HCT116 (cell line): ENCODE data around the gene ATP13A2. TPM values are rescaled to one million over a fixed set of nuclear protein-coding genes. Genes with fewer than 3 reads are reported as not detected.

Experiments
- ATAC-seq: fragments of 200-7000 bp; cut with Tn5 transposase; 2 replicates; pipeline ENCODE4 v1.9.1; 2020; ENCODE audit warnings: mild to moderate bottlenecking, moderate library complexity
- BruUV-seq: library from RNA; stranded (reverse); fragments of 400-500 nt; replicated peaks from 2 replicates; lab custom pipeline; 2021; lab: Mats Ljungman, UMichigan
- CTCF ChIA-PET: fragments of 300-600 bp; sonication (Branson Sonifier 250); formaldehyde crosslinking; loops from one replicate; lab custom pipeline; 2021; ENCODE audit warnings: antibody characterized with exemption; lab: Charles Lee
- POLR2A ChIA-PET: fragments of 300-600, 350-600 bp; sonication (Branson Sonifier 250); formaldehyde crosslinking; loops from one replicate; lab custom pipeline; 2021; ENCODE audit warnings: antibody characterized with exemption; lab: Charles Lee
- RAD21 ChIA-PET, 2 experiments: fragments of 300-600 bp; sonication (Branson Sonifier 250); formaldehyde crosslinking; loops; one replicate each; lab custom pipeline; 2023; ENCODE audit warnings: low total read pairs in 2 of 2; ENCODE audit not compliant: uncharacterized antibody in 2 of 2, unreplicated experiment in 2 of 2, low non-redundant PET in 1 of 2; lab: Charles Lee
- DNase-seq: peaks from one replicate; pipeline ENCODE4 v3.0.0-alpha.2; 2010; ENCODE audit warnings: low read depth, low spot score
- H2AFZ ChIP-seq: fragments of 200-600 bp; shearing (Covaris generic), sonication (generic); 2 replicates; pipeline ENCODE4 v1.6.1; 2017; ENCODE audit warnings: low read depth, mixed run types, mixed read lengths, antibody characterized with exemption, low read length; ENCODE audit not compliant: poor library complexity, severe bottlenecking
- H3K27ac ChIP-seq: 2 replicates; pipeline ENCODE4 v1.5.1; 2012; ENCODE audit warnings: low read depth, low read length
- H3K27me3 ChIP-seq: fragments of 200-600 bp; sonication (generic); 2 replicates; pipeline ENCODE4 v1.6.1; 2016; ENCODE audit warnings: mixed run types, low read length, mixed read lengths; ENCODE audit not compliant: insufficient read depth
- H3K36me3 ChIP-seq, 2 experiments: fragments of 200-500 bp in 1 of 2; fragments of 200-600 bp in 1 of 2; sonication (Bioruptor generic) in 1 of 2; sonication (generic) in 1 of 2; 2 replicates each; pipeline versions ENCODE4 v1.5.1 to v1.6.1; 2014 to 2016; ENCODE audit warnings: low read length in 2 of 2, inconsistent platforms in 1 of 2, mixed read lengths in 1 of 2, mixed run types in 1 of 2; ENCODE audit not compliant: insufficient read depth in 2 of 2, control insufficient read depth in 1 of 2
- H3K4me1 ChIP-seq, 2 experiments: fragments of 200-600 bp in 1 of 2; sonication (generic) in 1 of 2; 2 replicates each; pipeline versions ENCODE4 v1.5.1 to v1.6.1; 2012 to 2017; ENCODE audit warnings: low read length in 2 of 2, inconsistent platforms in 1 of 2, mild to moderate bottlenecking in 1 of 2, mixed read lengths in 1 of 2, mixed run types in 1 of 2, moderate library complexity in 1 of 2; ENCODE audit not compliant: insufficient read depth in 2 of 2, control insufficient read depth in 1 of 2
- H3K4me2 ChIP-seq: fragments of 200-600 bp; sonication (generic); 2 replicates; pipeline ENCODE4 v1.6.1; 2017; ENCODE audit warnings: mixed run types, low read length, mixed read lengths
- H3K4me3 ChIP-seq, 2 experiments: fragments of 200-600 bp in 1 of 2; sonication (generic) in 1 of 2; replicated peaks in 1 of 2; 2 replicates each; pipeline ENCODE4 v1.5.1; 2011 to 2016; ENCODE audit warnings: low read length in 2 of 2, control low read depth in 1 of 2, low read depth in 1 of 2, mild to moderate bottlenecking in 1 of 2, mixed read lengths in 1 of 2, mixed run types in 1 of 2
- H3K79me2 ChIP-seq: fragments of 200-600 bp; sonication (generic); 2 replicates; pipeline ENCODE4 v1.6.1; 2017; ENCODE audit warnings: mild to moderate bottlenecking, mixed run types, low read length, moderate library complexity, mixed read lengths; ENCODE audit not compliant: insufficient read depth
- H3K9ac ChIP-seq: fragments of 200-600 bp; sonication (generic); 2 replicates; pipeline ENCODE4 v1.6.1; 2016; ENCODE audit warnings: low read length, mixed read lengths
- H3K9me2 ChIP-seq: fragments of 200-600 bp; sonication (generic), shearing (Covaris generic); 2 replicates; pipeline ENCODE4 v1.6.1; 2017; ENCODE audit warnings: mixed run types, mild to moderate bottlenecking, moderate library complexity; ENCODE audit not compliant: insufficient read depth
- H3K9me3 ChIP-seq, 2 experiments: fragments of 200-500 bp in 1 of 2; fragments of 200-600 bp in 1 of 2; sonication (Bioruptor generic) in 1 of 2; sonication (generic) in 1 of 2; 2 replicates each; pipeline ENCODE4 v1.6.1; 2014 to 2017; ENCODE audit warnings: low read length in 2 of 2, mixed read lengths in 2 of 2, inconsistent platforms in 1 of 2, low read depth in 1 of 2, mild to moderate bottlenecking in 1 of 2, mixed run types in 1 of 2, moderate library complexity in 1 of 2; ENCODE audit not compliant: control insufficient read depth in 1 of 2, insufficient read depth in 1 of 2
- H4K20me1 ChIP-seq: fragments of 200-600 bp; sonication (generic), shearing (Covaris generic); 2 replicates; pipeline ENCODE4 v1.6.1; 2017; ENCODE audit warnings: mixed run types, mild to moderate bottlenecking, moderate library complexity; ENCODE audit not compliant: insufficient read depth
- ATF3 ChIP-seq: IDR thresholded peaks from 2 replicates; pipeline ENCODE4 v1.6.1; 2012
- CBX3 ChIP-seq: IDR thresholded peaks from 2 replicates; pipeline ENCODE4 v1.6.1; 2012; ENCODE audit warnings: low read depth
- CEBPB ChIP-seq: IDR thresholded peaks from 2 replicates; pipeline ENCODE4 v1.6.1; 2012; ENCODE audit warnings: low read depth
- CTCF ChIP-seq, 3 experiments: fragments of 200-600 bp in 1 of 3; sonication (generic) in 1 of 3; IDR thresholded peaks in 2 of 3; conservative IDR thresholded peaks in 1 of 3; 2 replicates each; pipeline ENCODE4 v1.5.1; 2012 to 2017; ENCODE audit warnings: low read depth in 2 of 3, low read length in 2 of 3, antibody characterized with exemption in 1 of 3, borderline replicate concordance in 1 of 3, control low read depth in 1 of 3, mild to moderate bottlenecking in 1 of 3, mixed read lengths in 1 of 3, mixed run types in 1 of 3, moderate library complexity in 1 of 3; ENCODE audit not compliant: insufficient read depth in 1 of 3
- ELF1 ChIP-seq: IDR thresholded peaks from 2 replicates; pipeline ENCODE4 v1.6.1; 2012; ENCODE audit warnings: low read depth, borderline replicate concordance
- EZH2 ChIP-seq: fragments of 200-600 bp; sonication (generic); IDR thresholded peaks from 2 replicates; pipeline ENCODE4 v1.6.1; 2017; ENCODE audit warnings: antibody characterized with exemption, mixed run types
- EZH2phosphoT487 ChIP-seq: fragments of 200-600 bp; IDR thresholded peaks from 2 replicates; pipeline ENCODE4 v1.6.1; 2018; ENCODE audit warnings: antibody characterized with exemption, borderline replicate concordance
- FOSL1 ChIP-seq: IDR thresholded peaks from 2 replicates; pipeline ENCODE4 v1.6.1; 2012; ENCODE audit warnings: low read depth
- JUND ChIP-seq: IDR thresholded peaks from 2 replicates; pipeline ENCODE4 v1.6.1; 2012
- MAX ChIP-seq: IDR thresholded peaks from 2 replicates; pipeline ENCODE4 v1.6.1; 2012
- POLR2A ChIP-seq: IDR thresholded peaks from 2 replicates; pipeline ENCODE4 v1.7.0; 2011; ENCODE audit warnings: borderline replicate concordance; ENCODE audit not compliant: insufficient read depth, insufficient read length; ENCODE audit errors: extremely low read depth
- POLR2AphosphoS5 ChIP-seq: IDR thresholded peaks from 2 replicates; pipeline ENCODE4 v1.6.1; 2011; ENCODE audit warnings: mild to moderate bottlenecking, low read depth, low read length, moderate library complexity
- RAD21 ChIP-seq: IDR thresholded peaks from 2 replicates; pipeline ENCODE4 v1.6.1; 2012; ENCODE audit warnings: low read depth, mild to moderate bottlenecking
- SIN3A ChIP-seq: IDR thresholded peaks from 2 replicates; pipeline ENCODE4 v1.6.1; 2012; ENCODE audit warnings: low read depth
- SRF ChIP-seq: IDR thresholded peaks from 2 replicates; pipeline ENCODE4 v1.6.1; 2012; ENCODE audit warnings: low read depth
- TCF7L2 ChIP-seq: IDR thresholded peaks from 2 replicates; pipeline ENCODE4 v1.7.0; 2011; ENCODE audit warnings: borderline replicate concordance, inconsistent platforms; ENCODE audit not compliant: insufficient read depth, insufficient read length; ENCODE audit errors: extremely low read depth
- YY1 ChIP-seq: IDR thresholded peaks from 2 replicates; pipeline ENCODE4 v1.6.1; 2011; ENCODE audit warnings: low read length, low read depth, moderate library complexity, mild to moderate bottlenecking; ENCODE audit not compliant: insufficient replicate concordance; ENCODE audit errors: extremely low read depth
- ZBTB33 ChIP-seq: IDR thresholded peaks from 2 replicates; pipeline ENCODE4 v1.6.1; 2011; ENCODE audit warnings: mild to moderate bottlenecking, low read length, moderate library complexity; ENCODE audit not compliant: insufficient replicate concordance; ENCODE audit errors: extremely low read depth
- ZNF274 ChIP-seq: fragments of 200-500 bp; sonication (Bioruptor generic); IDR thresholded peaks from 2 replicates; pipeline ENCODE4 v1.6.1; 2014; ENCODE audit warnings: mild to moderate bottlenecking, low read depth, low read length, inconsistent platforms
- intact Hi-C: fragments of 100-400 bp; cut with micrococcal nuclease; formaldehyde crosslinking; loops from 2 replicates; pipeline ENCODE4 v1.10.0; 2022
- total RNA-seq: library from RNA; stranded (reverse); gene quantifications from one replicate; pipeline ENCODE4 v1.2.1, GENCODE V29; 2021; ENCODE audit not compliant: unreplicated experiment

The ATP13A2 gene
- total RNA-seq, 1 experiment from 2014 or later, result 60.5 TPM

GRCh38 chr1:17039522-17039921 is 27.8 kb upstream of the ATP13A2 start:
- no peak for ATAC-seq
- no peak for DNase-seq
- Histone ChIP-seq H3K27ac (no peak overlapping the region), H3K4me1 (no peaks in the 10 kb centered on the region), H4K20me1 (no peaks in the 10 kb centered on the region), H3K79me2 (peaks cover 46% of the 10 kb centered on the region), H3K9ac (no peak overlapping the region), H3K9me2 (no peaks in the 10 kb centered on the region), H3K27me3 (no peaks in the 10 kb centered on the region), H3K9me3 (no peaks in the 10 kb centered on the region), H2AFZ (no peak overlapping the region), H3K4me2 (no peak overlapping the region), H3K4me3 (no peak overlapping the region), H3K36me3 (peaks cover 31 to 34% of the 10 kb centered on the region in 2 experiments; a peak in 3 of 4 replicates)
- POLR2A ChIA-PET, result no interaction called here
- no TSS peak for BruUV-seq
- TF ChIP-seq SIN3A (no peak), CBX3 (no peak), FOSL1 (no peak), ZBTB33 (no peak), EZH2phosphoT487 (no peak), CTCF (IDR thresholded peaks at IDR 0.05 in 2 of 3, conservative IDR thresholded peaks at IDR 0.05 in 1 of 3; ENCODE audit: borderline replicate concordance in 1 of 3, insufficient read depth in 1 of 3, low read depth in 2 of 3, low read length in 2 of 3) (no peak), CEBPB (no peak), ZNF274 (no peak), TCF7L2 (no peak), ATF3 (no peak), JUND (no peak), MAX (no peak), POLR2A (no peak), YY1 (no peak), EZH2 (no peak), SRF (no peak), RAD21 (no peak), POLR2AphosphoS5 (no peak), ELF1 (no peak)
- RAD21 ChIA-PET, result no interaction called here
- CTCF ChIA-PET, result no interaction called here
- intact Hi-C loops, result no loop called here
